ENCODE data around the gene LAGE3. TPM values are rescaled to one million over a fixed set of nuclear protein-coding genes. Genes with fewer than 3 reads are reported as not detected.

LAGE3 gene
- total RNA-seq, 1 donor from 2014 or later = 8.8 TPM

- H3K4me3 Mint-ChIP-seq (ENCODE audit: unreplicated experiment) = no peak overlapping the region
- no peak for DNase-seq
- no peak overlapping the region for H3K27ac Mint-ChIP-seq (ENCODE audit: unreplicated experiment)
- peaks cover under 1% of the 10 kb centered on the region for H3K4me1 Mint-ChIP-seq (ENCODE audit: low read depth, unreplicated experiment)
- H3K36me3 Mint-ChIP-seq (ENCODE audit: unreplicated experiment) = no peaks in the 10 kb centered on the region
- H3K27me3 Mint-ChIP-seq (ENCODE audit: unreplicated experiment) = peaks cover 2% of the 10 kb centered on the region
- H3K9me3 Mint-ChIP-seq (ENCODE audit: unreplicated experiment) = no peaks in the 10 kb centered on the region
- TF ChIP-seq CTCF (IDR thresholded peaks at IDR 0.05; ENCODE audit: partially characterized antibody, unreplicated experiment) = no peak
These were observed 12.2 kb downstream of the LAGE3 start for GRCh38 chrX:154466907-154467306.

- H3K36me3 Mint-ChIP-seq (ENCODE audit: unreplicated experiment) = no peaks in the 10 kb centered on the region
- no peak for DNase-seq
- no peak for TF ChIP-seq CTCF (IDR thresholded peaks at IDR 0.05; ENCODE audit: partially characterized antibody, unreplicated experiment)
These were observed 13.0 kb downstream of the LAGE3 start for GRCh38 chrX:154466036-154466435.

GRCh38 chrX:154465601-154466000 lies 13.5 kb downstream of the LAGE3 start:
- TF ChIP-seq CTCF (IDR thresholded peaks at IDR 0.05; ENCODE audit: partially characterized antibody, unreplicated experiment) = no peak
- no peak for DNase-seq
- no peak overlapping the region for H3K4me3 Mint-ChIP-seq (ENCODE audit: unreplicated experiment)
- peaks cover 4% of the 10 kb centered on the region for H3K4me1 Mint-ChIP-seq (ENCODE audit: low read depth, unreplicated experiment)
- no peak overlapping the region for H3K27ac Mint-ChIP-seq (ENCODE audit: unreplicated experiment)
- H3K27me3 Mint-ChIP-seq (ENCODE audit: unreplicated experiment) = peaks cover 2% of the 10 kb centered on the region
- peaks cover 3% of the 10 kb centered on the region for H3K9me3 Mint-ChIP-seq (ENCODE audit: unreplicated experiment)
- no peaks in the 10 kb centered on the region for H3K36me3 Mint-ChIP-seq (ENCODE audit: unreplicated experiment)

More at GRCh38 chrX:154466036-154466435, 13.0 kb downstream of the LAGE3 start:
- H3K9me3 Mint-ChIP-seq (ENCODE audit: unreplicated experiment) = peaks cover 2% of the 10 kb centered on the region
- peaks cover 2% of the 10 kb centered on the region for H3K27me3 Mint-ChIP-seq (ENCODE audit: unreplicated experiment)
- H3K27ac Mint-ChIP-seq (ENCODE audit: unreplicated experiment) = no peak overlapping the region
- H3K4me1 Mint-ChIP-seq (ENCODE audit: low read depth, unreplicated experiment) = peaks cover 2% of the 10 kb centered on the region
- no peak overlapping the region for H3K4me3 Mint-ChIP-seq (ENCODE audit: unreplicated experiment)

GRCh38 chrX:154464806-154465365 lies 14.2 kb downstream of the LAGE3 start:
- no peak for TF ChIP-seq CTCF (IDR thresholded peaks at IDR 0.05; ENCODE audit: partially characterized antibody, unreplicated experiment)
- no peak for DNase-seq
- H3K27me3 Mint-ChIP-seq (ENCODE audit: unreplicated experiment) = peaks cover 4% of the 10 kb centered on the region
- H3K36me3 Mint-ChIP-seq (ENCODE audit: unreplicated experiment) = no peaks in the 10 kb centered on the region
- no peak overlapping the region for H3K4me3 Mint-ChIP-seq (ENCODE audit: unreplicated experiment)
- peaks cover 3% of the 10 kb centered on the region for H3K9me3 Mint-ChIP-seq (ENCODE audit: unreplicated experiment)
- H3K27ac Mint-ChIP-seq (ENCODE audit: unreplicated experiment) = no peak overlapping the region
- peaks cover 4% of the 10 kb centered on the region for H3K4me1 Mint-ChIP-seq (ENCODE audit: low read depth, unreplicated experiment)

GRCh38 chrX:154463611-154464220 lies 15.4 kb downstream of the LAGE3 start:
- Mint-ChIP-seq H3K9me3 (ENCODE audit: unreplicated experiment) (peaks cover 3% of the 10 kb centered on the region), H3K4me1 (ENCODE audit: low read depth, unreplicated experiment) (peaks cover 4% of the 10 kb centered on the region), H3K4me3 (ENCODE audit: unreplicated experiment) (no peak overlapping the region), H3K27me3 (ENCODE audit: unreplicated experiment) (peaks cover 8% of the 10 kb centered on the region), H3K36me3 (ENCODE audit: unreplicated experiment) (no peaks in the 10 kb centered on the region), H3K27ac (ENCODE audit: unreplicated experiment) (no peak overlapping the region)
- DNase-seq = no peak
- no peak for TF ChIP-seq CTCF (IDR thresholded peaks at IDR 0.05; ENCODE audit: partially characterized antibody, unreplicated experiment)

All from glutamatergic neuron (in vitro differentiated cells).